Suprapubic skin (tissue), 4 donors: ENCODE measurements around the gene OR51V1.

ENCODE experiments used
- POLR2A ChIP-seq, 2 donors: fragments of 450-650 bp; IDR thresholded peaks; one replicate each; pipeline ENCODE4 v1.6.1; 2017; ENCODE audit warnings: antibody characterized with exemption in 2 of 2, mild to moderate bottlenecking in 2 of 2, moderate library complexity in 2 of 2
- POLR2AphosphoS5 ChIP-seq, 3 donors: sonication (generic); formaldehyde crosslinking; IDR thresholded peaks; one replicate each; pipeline ENCODE4 v1.6.1; 2017; ENCODE audit warnings: antibody characterized with exemption in 3 of 3
- TF ChIP-seq, protein P1 (sequence below), 2 donors: fragments of 200-600 bp in 1 of 2; fragments of 450-650 bp in 1 of 2; sonication (generic) in 1 of 2; IDR thresholded peaks; one replicate each; pipeline ENCODE4 v1.5.1; 2016 to 2019; ENCODE audit warnings: antibody characterized with exemption in 2 of 2, mild to moderate bottlenecking in 1 of 2, moderate library complexity in 1 of 2

DNA sequence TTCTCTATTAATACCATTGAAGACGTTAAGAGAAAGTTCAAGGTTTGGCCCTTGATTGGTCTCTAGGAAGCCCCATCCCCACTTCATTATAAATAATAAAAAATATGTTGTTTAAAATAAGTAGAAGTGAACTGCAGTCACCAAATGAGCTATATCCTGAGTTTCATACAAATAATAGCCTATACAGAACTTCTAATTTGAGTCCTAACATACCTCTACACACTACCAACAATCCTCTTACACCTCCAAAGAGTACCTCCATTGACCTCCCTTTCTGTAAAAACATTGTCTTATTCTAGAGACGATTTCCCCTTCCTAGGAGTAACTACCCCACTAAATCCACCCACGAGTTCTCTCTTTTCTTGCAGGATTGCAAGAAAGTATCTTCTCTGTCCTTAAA lies 41.0 kb upstream of the OR51V1 start:
- TF ChIP-seq, protein P1, sequence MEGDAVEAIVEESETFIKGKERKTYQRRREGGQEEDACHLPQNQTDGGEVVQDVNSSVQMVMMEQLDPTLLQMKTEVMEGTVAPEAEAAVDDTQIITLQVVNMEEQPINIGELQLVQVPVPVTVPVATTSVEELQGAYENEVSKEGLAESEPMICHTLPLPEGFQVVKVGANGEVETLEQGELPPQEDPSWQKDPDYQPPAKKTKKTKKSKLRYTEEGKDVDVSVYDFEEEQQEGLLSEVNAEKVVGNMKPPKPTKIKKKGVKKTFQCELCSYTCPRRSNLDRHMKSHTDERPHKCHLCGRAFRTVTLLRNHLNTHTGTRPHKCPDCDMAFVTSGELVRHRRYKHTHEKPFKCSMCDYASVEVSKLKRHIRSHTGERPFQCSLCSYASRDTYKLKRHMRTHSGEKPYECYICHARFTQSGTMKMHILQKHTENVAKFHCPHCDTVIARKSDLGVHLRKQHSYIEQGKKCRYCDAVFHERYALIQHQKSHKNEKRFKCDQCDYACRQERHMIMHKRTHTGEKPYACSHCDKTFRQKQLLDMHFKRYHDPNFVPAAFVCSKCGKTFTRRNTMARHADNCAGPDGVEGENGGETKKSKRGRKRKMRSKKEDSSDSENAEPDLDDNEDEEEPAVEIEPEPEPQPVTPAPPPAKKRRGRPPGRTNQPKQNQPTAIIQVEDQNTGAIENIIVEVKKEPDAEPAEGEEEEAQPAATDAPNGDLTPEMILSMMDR (IDR thresholded peaks at IDR 0.05) = no peak
- TF ChIP-seq POLR2AphosphoS5 (IDR thresholded peaks at IDR 0.05) (no peak), POLR2A (IDR thresholded peaks at IDR 0.05) (no peak)
